ENCODE measurements around the gene LRRC8C. TPM values are rescaled to one million over a fixed set of nuclear protein-coding genes. Genes with fewer than 3 reads are reported as not detected.

The LRRC8C gene
- total and polyA plus RNA-seq, 7 donors = 0.69 to 7.8 (median 3.8) TPM

DNA sequence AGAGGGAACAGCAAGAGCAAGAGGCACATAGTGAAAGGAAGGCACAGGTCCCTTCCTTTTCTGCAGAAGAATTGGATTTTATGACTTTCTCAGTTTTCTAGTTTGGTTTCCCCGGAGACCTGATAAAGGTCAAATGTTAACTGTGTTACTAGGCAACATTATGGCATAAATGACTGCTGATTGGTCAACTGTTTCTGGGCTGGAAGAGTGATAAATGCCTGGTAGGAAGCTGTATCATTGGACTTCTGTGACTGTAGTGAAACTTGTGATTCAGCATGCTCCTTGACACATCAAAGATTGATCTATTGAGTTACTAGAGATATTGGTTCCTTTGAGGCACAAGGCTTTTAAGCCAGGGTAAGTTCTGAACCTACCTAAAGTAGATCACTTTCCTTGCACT lies 55.7 kb downstream of the LRRC8C start:
- Histone ChIP-seq H3K4me1 (peaks cover 0 to 5% (median 0%) of the 10 kb centered on the region in 4 donors), H3K4me3 (no peak overlapping the region), H3K27ac (no peak overlapping the region), H3K9me3 (no peaks in the 10 kb centered on the region), H3K27me3 (no peaks in the 10 kb centered on the region), H3K36me3 (no peaks in the 10 kb centered on the region)
- TF ChIP-seq POLR2A (IDR thresholded peaks at IDR 0.05) (no peak), EP300 (IDR thresholded peaks at IDR 0.05) (no peak), POLR2AphosphoS5 (IDR thresholded peaks at IDR 0.05) (no peak)
- TF ChIP-seq, protein P1, sequence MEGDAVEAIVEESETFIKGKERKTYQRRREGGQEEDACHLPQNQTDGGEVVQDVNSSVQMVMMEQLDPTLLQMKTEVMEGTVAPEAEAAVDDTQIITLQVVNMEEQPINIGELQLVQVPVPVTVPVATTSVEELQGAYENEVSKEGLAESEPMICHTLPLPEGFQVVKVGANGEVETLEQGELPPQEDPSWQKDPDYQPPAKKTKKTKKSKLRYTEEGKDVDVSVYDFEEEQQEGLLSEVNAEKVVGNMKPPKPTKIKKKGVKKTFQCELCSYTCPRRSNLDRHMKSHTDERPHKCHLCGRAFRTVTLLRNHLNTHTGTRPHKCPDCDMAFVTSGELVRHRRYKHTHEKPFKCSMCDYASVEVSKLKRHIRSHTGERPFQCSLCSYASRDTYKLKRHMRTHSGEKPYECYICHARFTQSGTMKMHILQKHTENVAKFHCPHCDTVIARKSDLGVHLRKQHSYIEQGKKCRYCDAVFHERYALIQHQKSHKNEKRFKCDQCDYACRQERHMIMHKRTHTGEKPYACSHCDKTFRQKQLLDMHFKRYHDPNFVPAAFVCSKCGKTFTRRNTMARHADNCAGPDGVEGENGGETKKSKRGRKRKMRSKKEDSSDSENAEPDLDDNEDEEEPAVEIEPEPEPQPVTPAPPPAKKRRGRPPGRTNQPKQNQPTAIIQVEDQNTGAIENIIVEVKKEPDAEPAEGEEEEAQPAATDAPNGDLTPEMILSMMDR (IDR thresholded peaks at IDR 0.05) = no peak
- DNase-seq = no peak
- WGBS, 2 donors = 30 to 64% methylated on average over 1 of the region's 1 CpG
- intact Hi-C loops (cut with DNase I) = no loop called here

DNA sequence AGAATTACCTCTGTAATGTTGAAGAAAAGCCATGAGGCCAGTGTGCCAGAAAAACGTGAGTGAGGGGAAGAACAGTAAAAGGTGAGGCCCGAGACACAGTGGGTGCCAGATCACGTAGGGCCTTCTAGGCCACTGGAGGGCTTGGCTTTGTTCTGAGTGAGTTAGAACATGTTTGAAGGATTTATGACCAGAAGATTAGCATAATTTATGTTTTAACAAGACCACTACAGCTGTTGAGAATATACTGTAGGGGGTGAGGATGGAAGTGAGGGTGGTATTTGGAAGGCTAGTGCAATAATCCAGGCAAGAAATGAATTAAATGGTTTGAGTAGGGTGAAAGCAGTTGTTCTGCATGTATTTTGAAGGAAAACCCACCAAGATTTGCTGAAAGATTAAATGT lies 56.3 kb downstream of the LRRC8C start:
- Histone ChIP-seq H3K4me3 (no peak overlapping the region), H3K36me3 (no peaks in the 10 kb centered on the region), H3K27ac (no peak overlapping the region), H3K27me3 (no peaks in the 10 kb centered on the region), H3K4me1 (peaks cover 0 to 5% (median 0%) of the 10 kb centered on the region in 4 donors), H3K9me3 (no peaks in the 10 kb centered on the region)
- DNase-seq = no peak
- intact Hi-C loops (cut with DNase I) = no loop called here
- WGBS, 2 donors = 89 to 92% methylated on average over 3 of the region's 3 CpGs
- no peak for TF ChIP-seq EP300 (IDR thresholded peaks at IDR 0.05)
- TF ChIP-seq POLR2AphosphoS5 (IDR thresholded peaks at IDR 0.05) = no peak
- no peak for TF ChIP-seq POLR2A (IDR thresholded peaks at IDR 0.05)
- TF ChIP-seq, protein P1 (IDR thresholded peaks at IDR 0.05) = no peak

DNA sequence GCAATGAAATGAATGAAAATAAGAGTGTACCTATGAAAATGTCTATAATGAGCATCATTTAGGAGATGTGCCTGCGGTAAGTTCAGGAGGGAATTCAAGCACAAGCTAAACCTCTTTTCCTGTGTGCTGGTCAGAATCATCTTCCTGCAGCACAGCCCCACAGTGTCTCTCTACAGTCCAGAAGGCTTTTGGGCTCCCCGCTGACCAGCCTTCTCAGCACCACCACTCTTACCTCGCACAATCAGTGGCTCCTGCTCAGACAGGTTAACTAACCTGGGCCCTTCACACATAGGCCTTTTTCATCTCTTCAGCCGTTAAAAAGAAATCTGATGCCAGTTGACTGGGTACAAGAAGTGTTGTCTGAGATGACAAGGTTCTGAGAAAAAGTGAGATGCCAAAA lies 57.7 kb downstream of the LRRC8C start:
- Histone ChIP-seq H3K27ac (no peak overlapping the region), H3K36me3 (no peaks in the 10 kb centered on the region), H3K9me3 (no peaks in the 10 kb centered on the region), H3K4me3 (no peak overlapping the region), H3K4me1 (peaks cover 0 to 5% (median 0%) of the 10 kb centered on the region in 4 donors), H3K27me3 (no peaks in the 10 kb centered on the region)
- no peak for DNase-seq
- WGBS, 2 donors = 91 to 95% methylated on average over 4 of the region's 4 CpGs
- intact Hi-C loops (cut with DNase I) = no loop called here
- TF ChIP-seq EP300 (IDR thresholded peaks at IDR 0.05) = no peak
- TF ChIP-seq POLR2AphosphoS5 (IDR thresholded peaks at IDR 0.05) = no peak
- TF ChIP-seq, protein P1 (IDR thresholded peaks at IDR 0.05) = no peak
- no peak for TF ChIP-seq POLR2A (IDR thresholded peaks at IDR 0.05)

DNA sequence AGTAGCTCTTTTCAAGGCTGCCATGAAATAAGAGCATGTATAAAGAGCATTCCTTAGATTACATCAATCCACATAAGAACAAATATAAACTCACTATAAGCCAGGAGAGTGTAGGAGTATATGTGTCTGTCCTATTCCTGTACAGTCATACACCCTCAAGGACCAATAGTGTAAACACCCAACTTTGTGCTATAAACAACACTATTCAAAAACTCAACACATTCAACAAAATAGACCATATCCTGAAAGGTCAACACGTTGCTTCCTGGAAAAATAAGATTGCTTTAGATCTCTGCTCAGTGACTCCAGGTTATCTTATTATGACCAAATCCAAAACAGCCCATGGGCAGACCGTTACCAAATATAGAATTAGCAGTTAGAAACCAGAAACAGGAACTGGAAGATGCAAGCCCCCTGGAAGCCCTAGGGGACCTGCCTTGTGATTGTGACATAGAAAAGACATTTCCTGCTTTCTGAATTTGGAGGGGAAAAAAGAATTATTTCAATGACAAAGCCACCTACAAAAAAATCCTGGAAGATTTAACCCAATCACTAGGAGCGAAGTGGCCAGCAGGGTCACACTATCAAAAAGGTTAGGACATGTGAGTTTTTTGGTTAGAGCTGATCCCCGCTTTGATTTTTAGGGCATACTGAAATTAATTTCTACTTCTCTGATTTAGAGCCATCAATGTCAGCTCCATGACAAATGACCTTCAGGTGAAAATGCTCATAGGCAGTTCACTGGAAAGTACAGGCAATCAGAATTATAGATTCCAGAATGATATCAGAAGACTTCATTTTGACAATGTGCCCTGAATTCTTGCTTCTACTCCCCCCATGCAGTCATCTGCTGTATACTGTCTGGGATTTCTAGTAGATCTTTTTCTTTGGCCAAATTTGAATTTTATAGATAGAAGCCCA lies 59.9 kb downstream of the LRRC8C start:
- DNase-seq = no peak
- Histone ChIP-seq H3K4me1 (peaks cover 0 to 15% (median 7%) of the 10 kb centered on the region in 4 donors), H3K4me3 (no peak overlapping the region), H3K27me3 (no peaks in the 10 kb centered on the region), H3K9me3 (no peaks in the 10 kb centered on the region), H3K27ac (peak overlapping the region in 2 of 4 donors; percentile 2 to 31), H3K36me3 (no peaks in the 10 kb centered on the region)
- WGBS, 2 donors = 51 to 70% methylated on average over 4 of the region's 4 CpGs
- intact Hi-C loops (cut with DNase I) = no loop called here
- TF ChIP-seq, protein P1 (IDR thresholded peaks at IDR 0.05) = no peak
- peak in 1 of 4 donors; percentile 17 for TF ChIP-seq POLR2AphosphoS5 (IDR thresholded peaks at IDR 0.05)
- TF ChIP-seq EP300 (IDR thresholded peaks at IDR 0.05) = no peak

Data from sigmoid colon (tissue), 7 donors.